Thoracic aorta (tissue), 2 donors: Measurements from ENCODE around the gene MAEL. TPM values are rescaled to one million over a fixed set of nuclear protein-coding genes. Genes with fewer than 3 reads are reported as not detected.
"Not testable (repeated sequence)": the region's sequence is repeated elsewhere in the genome, so short reads cannot be mapped to it uniquely, and the experiment has no call there.

ENCODE experiments used
- ATAC-seq: fragments of 150-250 bp; one replicate; pipeline ENCODE4 v1.8.0; 2017; ENCODE audit warnings: low read depth; ENCODE audit not compliant: insufficient number of reproducible peaks, low FRiP score
- DNase-seq: peaks from one replicate; pipeline ENCODE4 v3.0.0-alpha.2; 2020; ENCODE audit warnings: low spot score
- H3K27ac ChIP-seq, 2 donors: fragments of 200-600 bp; sonication (generic); 1 replicate in 1 of 2; 2 replicates in 1 of 2; pipeline ENCODE4 v1.5.1; 2016; ENCODE audit warnings: mild to moderate bottlenecking in 2 of 2, moderate library complexity in 2 of 2
- H3K27me3 ChIP-seq: fragments of 200-600 bp; sonication (generic); replicated peaks from 2 replicates; pipeline ENCODE4 v1.6.0; 2016; ENCODE audit warnings: mild to moderate bottlenecking; ENCODE audit not compliant: insufficient read depth
- H3K36me3 ChIP-seq: fragments of 200-600 bp; sonication (generic); one replicate; pipeline ENCODE4 v1.5.1; 2016
- H3K4me1 ChIP-seq, 2 donors: fragments of 200-600 bp; sonication (generic); 1 replicate in 1 of 2; 2 replicates in 1 of 2; pipeline versions ENCODE4 v1.5.1 to v1.6.0; 2016; ENCODE audit warnings: low read depth in 2 of 2, mild to moderate bottlenecking in 1 of 2; ENCODE audit not compliant: control insufficient read depth in 1 of 2
- H3K4me3 ChIP-seq: fragments of 200-600 bp; sonication (generic); 2 replicates; pipeline ENCODE4 v1.5.1; 2016; ENCODE audit warnings: mild to moderate bottlenecking
- H3K9me3 ChIP-seq: fragments of 200-600 bp; sonication (generic); 2 replicates; pipeline ENCODE4 v1.5.1; 2016
- total RNA-seq, 2 donors: library from RNA; depleted of rRNA; stranded (reverse); fragments of >200 nt; gene quantifications; one replicate each; pipeline versions ENCODE4 v1.1.0 to v1.2.3, GENCODE V29; 2016
- TF ChIP-seq, protein P1 (sequence below): fragments of 200-600 bp; sonication (generic); IDR thresholded peaks from one replicate; pipeline ENCODE4 v1.5.1; 2019; ENCODE audit warnings: antibody characterized with exemption

MAEL gene
- total RNA-seq, 2 donors from 2014 or later, result not detected

DNA sequence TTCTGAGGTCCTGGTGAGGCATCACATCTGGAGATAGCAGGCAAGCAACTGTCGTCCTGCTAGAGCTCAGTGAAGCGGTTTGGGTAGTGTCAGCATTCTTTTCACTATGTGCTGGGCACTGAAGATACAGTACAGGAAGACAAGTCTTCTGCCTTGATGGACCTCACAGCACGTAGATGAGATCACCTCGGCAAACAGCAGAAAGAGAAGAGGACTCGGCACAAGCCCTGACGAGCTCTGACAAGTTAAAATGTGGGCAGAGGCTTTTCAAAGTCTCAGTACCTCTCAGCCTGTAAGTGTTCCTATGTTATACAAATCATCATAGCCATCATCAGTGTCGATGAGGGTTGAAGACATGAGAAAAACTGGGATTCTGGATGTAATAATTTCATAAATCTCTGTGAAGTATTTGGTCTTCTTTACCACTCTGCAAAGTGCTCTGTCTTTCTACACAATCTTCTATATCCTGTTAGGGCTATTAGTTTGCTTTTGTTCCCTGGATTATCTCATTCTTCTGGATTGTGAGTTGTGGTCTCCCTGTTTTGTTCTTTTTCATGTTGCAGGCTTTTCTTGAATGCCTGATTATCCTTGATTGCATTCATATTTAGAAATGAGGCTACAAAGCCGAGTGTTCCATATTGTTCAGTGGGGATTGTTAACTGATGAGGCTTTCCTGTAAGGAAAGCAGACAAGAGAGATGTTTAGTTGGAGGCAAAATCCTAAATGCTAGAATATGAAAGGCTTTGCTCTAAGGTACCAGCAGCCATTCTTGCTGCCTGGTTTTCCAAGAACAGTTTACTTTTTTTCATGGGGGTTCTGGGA lies 24.2 kb downstream of the MAEL start:
- H3K36me3 ChIP-seq, result no peaks in the 10 kb centered on the region
- H3K4me1 ChIP-seq, result no peaks in the 10 kb centered on the region
- no peak overlapping the region for H3K27ac ChIP-seq
- no peak overlapping the region for H3K4me3 ChIP-seq
- TF ChIP-seq, protein P1, sequence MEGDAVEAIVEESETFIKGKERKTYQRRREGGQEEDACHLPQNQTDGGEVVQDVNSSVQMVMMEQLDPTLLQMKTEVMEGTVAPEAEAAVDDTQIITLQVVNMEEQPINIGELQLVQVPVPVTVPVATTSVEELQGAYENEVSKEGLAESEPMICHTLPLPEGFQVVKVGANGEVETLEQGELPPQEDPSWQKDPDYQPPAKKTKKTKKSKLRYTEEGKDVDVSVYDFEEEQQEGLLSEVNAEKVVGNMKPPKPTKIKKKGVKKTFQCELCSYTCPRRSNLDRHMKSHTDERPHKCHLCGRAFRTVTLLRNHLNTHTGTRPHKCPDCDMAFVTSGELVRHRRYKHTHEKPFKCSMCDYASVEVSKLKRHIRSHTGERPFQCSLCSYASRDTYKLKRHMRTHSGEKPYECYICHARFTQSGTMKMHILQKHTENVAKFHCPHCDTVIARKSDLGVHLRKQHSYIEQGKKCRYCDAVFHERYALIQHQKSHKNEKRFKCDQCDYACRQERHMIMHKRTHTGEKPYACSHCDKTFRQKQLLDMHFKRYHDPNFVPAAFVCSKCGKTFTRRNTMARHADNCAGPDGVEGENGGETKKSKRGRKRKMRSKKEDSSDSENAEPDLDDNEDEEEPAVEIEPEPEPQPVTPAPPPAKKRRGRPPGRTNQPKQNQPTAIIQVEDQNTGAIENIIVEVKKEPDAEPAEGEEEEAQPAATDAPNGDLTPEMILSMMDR, result no peak
- no peaks in the 10 kb centered on the region for H3K27me3 ChIP-seq
- no peaks in the 10 kb centered on the region for H3K9me3 ChIP-seq
- ATAC-seq (no peak), DNase-seq (no peak)

DNA sequence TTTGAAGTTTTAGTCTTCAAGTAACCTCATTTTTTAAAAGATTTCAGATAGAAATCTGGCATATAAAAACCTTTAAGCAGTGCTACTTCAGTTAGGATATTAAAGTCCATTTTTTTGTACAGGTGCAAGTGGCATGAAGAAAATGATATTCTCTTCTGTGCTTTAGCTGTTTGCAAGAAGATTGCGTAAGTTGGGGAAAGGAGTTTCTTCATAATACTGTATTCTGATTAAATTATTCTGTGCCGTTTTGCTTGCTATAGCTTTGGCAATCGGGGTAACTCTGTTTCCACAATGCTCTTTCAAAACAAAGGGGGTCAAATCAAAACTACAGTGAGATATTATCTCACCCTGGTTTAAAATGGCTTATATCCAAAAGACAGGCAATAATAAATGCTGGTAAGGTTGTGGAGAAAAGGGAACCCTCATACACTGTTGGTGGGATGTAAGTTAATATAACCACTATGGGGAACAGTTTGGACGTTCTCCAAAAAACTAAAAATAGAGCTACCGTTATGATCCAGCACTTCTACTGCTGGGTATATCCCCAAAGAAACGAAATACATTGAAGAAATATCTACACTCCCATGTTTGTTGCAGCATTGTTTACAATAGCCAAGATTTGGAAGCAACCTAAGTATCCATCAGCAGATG lies 27.1 kb downstream of the MAEL start:
- no peak overlapping the region for H3K4me3 ChIP-seq
- H3K27ac ChIP-seq, result no peak overlapping the region

DNA sequence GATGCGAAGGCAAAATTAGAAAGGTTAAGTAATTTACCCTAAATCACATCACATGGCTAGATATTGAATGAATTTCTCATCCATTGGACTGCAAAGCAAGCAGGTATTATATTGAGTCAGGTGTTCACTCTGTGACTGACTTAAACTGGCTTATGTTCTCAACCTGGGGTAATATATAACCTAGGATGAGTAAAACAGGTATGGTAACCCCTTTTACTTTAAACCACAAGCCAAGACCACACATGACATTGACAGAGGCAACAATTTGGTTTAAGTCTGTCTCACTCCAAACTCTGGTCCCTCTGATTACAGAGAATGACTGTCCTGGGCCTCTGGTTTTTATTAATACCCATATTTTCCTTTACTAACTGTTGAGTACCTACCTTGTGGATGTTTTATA lies 33.3 kb downstream of the MAEL start:
- no peak overlapping the region for H3K27ac ChIP-seq
- H3K36me3 ChIP-seq, result no peaks in the 10 kb centered on the region
- no peak for DNase-seq
- TF ChIP-seq, protein P1, result no peak
- no peak for ATAC-seq
- no peak overlapping the region for H3K4me3 ChIP-seq
- H3K27me3 ChIP-seq, result no peaks in the 10 kb centered on the region
- H3K9me3 ChIP-seq, result no peaks in the 10 kb centered on the region
- no peaks in the 10 kb centered on the region for H3K4me1 ChIP-seq

More for the DNA sequence above, 27.1 kb downstream of the MAEL start:
- Histone ChIP-seq H3K27me3 (no peaks in the 10 kb centered on the region), H3K9me3 (no peaks in the 10 kb centered on the region), H3K36me3 (no peaks in the 10 kb centered on the region), H3K4me1 (no peaks in the 10 kb centered on the region)
- ATAC-seq (no peak), DNase-seq (no peak)
- TF ChIP-seq, protein P1, result no peak

DNA sequence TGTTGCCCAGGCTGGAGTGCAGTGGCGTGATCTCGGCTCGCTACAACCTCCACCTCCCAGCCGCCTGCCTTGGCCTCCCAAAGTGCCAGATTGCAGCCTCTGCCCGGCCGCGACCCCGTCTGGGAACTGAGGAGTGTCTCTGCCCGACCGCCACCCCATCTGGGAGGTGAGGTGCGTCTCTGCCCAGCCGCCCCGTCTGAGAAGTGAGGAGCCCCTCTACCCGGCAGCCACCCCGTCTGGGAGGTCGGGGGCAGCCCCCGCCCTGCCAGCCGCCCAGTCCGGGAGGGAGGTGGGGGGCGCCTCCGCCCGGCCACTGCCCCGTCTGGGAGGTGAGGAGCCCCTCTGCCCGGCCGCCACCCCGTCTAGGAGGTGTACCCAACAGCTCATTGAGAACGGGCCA lies 40.5 kb downstream of the MAEL start:
- not testable (repeated sequence) for DNase-seq, H3K9me3 ChIP-seq, H3K27ac ChIP-seq, H3K36me3 ChIP-seq, H3K27me3 ChIP-seq, H3K4me3 ChIP-seq, H3K4me1 ChIP-seq, ATAC-seq

GRCh38 chr1:167033646-167034045 lies 44.6 kb downstream of the MAEL start:
- H3K9me3 ChIP-seq, result no peaks in the 10 kb centered on the region
- no peak overlapping the region for H3K27ac ChIP-seq
- TF ChIP-seq, protein P1, result no peak
- H3K27me3 ChIP-seq, result no peaks in the 10 kb centered on the region
- ATAC-seq, result no peak
- DNase-seq, result no peak
- no peaks in the 10 kb centered on the region for H3K4me1 ChIP-seq
- H3K4me3 ChIP-seq, result no peak overlapping the region
- H3K36me3 ChIP-seq, result no peaks in the 10 kb centered on the region
